Dendritic cell treated with granulocyte-macrophage colony-stimulating factor and Interleukin-4, amounts not matched to agents 40 ng/mL and 50 ng/mL, for 4 days (primary cell): ENCODE data around the gene TLR10.
A peak's percentile ranks its signal among the peaks of the same experiment; 100 is the strongest.
"Not testable (repeated sequence)": the region's sequence is repeated elsewhere in the genome, so short reads cannot be mapped to it uniquely, and the experiment has no call there.

Source experiments
- H3K27ac Mint-ChIP-seq: one replicate; pipeline ENCODE4 v1.8.0; 2022; ENCODE audit warnings: mild to moderate bottlenecking, mixed read lengths
- H3K27me3 Mint-ChIP-seq: one replicate; pipeline ENCODE4 v1.8.0; 2022; ENCODE audit warnings: mild to moderate bottlenecking, mixed read lengths
- H3K36me3 Mint-ChIP-seq: one replicate; pipeline ENCODE4 v1.8.0; 2022; ENCODE audit warnings: low read depth, mixed read lengths
- H3K4me1 Mint-ChIP-seq: one replicate; pipeline ENCODE4 v1.8.0; 2022; ENCODE audit warnings: low read depth, mixed read lengths
- H3K4me3 Mint-ChIP-seq: one replicate; pipeline ENCODE4 v1.8.0; 2022; ENCODE audit warnings: mild to moderate bottlenecking, moderate library complexity, mixed read lengths
- H3K9me3 Mint-ChIP-seq: one replicate; pipeline ENCODE4 v1.8.0; 2022; ENCODE audit warnings: mixed read lengths
- intact Hi-C: fragments of 100-400 bp; cut with micrococcal nuclease; formaldehyde crosslinking; loops from one replicate; pipeline ENCODE4 v1.15.0; 2022

Gene TLR10

GRCh38 chr4:38811297-38811696 lies 28.5 kb upstream of the TLR10 start:
- Mint-ChIP-seq H3K9me3 (no peaks in the 10 kb centered on the region), H3K27ac (no peak overlapping the region), H3K4me3 (no peak overlapping the region), H3K27me3 (no peaks in the 10 kb centered on the region), H3K4me1 (peaks cover 65% of the 10 kb centered on the region), H3K36me3 (no peaks in the 10 kb centered on the region)
- intact Hi-C loops: no loop called here

DNA sequence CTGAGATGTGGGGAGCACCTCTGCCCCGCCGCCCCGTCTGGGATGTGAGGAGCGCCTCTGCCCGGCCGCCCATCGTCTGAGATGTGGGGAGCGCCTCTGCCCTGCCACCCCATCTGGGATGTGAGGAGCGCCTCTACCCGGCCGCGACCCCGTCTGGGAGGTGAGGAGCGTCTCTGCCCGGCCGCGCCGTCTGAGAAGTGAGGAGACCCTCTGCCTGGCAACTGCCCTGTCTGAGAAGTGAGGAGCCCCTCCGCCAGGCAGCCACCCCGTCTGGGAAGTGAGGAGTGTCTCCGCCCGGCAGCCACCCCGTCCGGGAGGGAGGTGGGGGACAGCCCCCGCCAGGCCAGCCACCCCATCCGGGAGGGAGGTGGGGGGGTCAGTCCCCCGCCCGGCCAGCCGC lies 24.7 kb upstream of the TLR10 start:
- H3K9me3 Mint-ChIP-seq, intact Hi-C loops: not testable (repeated sequence)
- peaks cover 54% of the 10 kb centered on the region for H3K4me1 Mint-ChIP-seq

GRCh38 chr4:38806251-38806650 lies 23.5 kb upstream of the TLR10 start:
- Mint-ChIP-seq H3K4me1 (peaks cover 63% of the 10 kb centered on the region), H3K36me3 (peaks cover 29% of the 10 kb centered on the region), H3K27ac (peak overlapping the region; percentile 96)
- H3K9me3 Mint-ChIP-seq, H3K4me3 Mint-ChIP-seq, H3K27me3 Mint-ChIP-seq, intact Hi-C loops: not testable (repeated sequence)

More for the DNA sequence above, 24.7 kb upstream of the TLR10 start:
- not testable (repeated sequence) for H3K27ac Mint-ChIP-seq, H3K4me3 Mint-ChIP-seq, H3K27me3 Mint-ChIP-seq
- peaks cover 17% of the 10 kb centered on the region for H3K36me3 Mint-ChIP-seq

DNA sequence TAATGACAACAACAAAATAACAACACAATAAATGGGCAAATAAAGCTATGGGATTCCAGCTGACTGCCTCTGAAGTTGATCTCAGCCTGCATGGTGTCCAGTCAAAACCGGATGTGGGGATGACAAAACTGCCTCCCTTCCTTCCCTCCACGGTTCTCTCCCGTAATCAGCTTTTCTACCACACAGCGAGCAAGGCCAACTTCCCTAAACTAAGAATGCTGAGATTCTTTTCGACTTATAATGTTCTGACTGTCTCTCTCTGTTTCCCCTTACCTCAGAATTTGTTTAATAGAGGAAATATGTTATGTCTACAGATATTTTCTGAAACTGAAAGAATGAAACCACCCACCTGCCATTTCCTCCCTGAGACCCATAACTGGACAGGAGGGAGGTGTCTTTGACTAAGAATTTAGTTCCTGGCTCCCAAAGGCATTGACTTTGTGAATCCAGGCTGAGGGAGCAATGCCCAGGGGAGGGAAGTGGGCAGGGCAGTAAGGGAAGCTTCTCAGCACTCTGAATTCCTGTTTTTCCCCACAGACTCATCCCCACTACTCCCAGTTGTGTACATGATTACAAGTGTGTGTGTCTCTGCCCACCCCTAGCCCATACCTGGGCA lies 22.8 kb upstream of the TLR10 start:
- Mint-ChIP-seq H3K27ac (peak overlapping the region; percentile 96), H3K4me3 (peak overlapping the region; percentile 88), H3K36me3 (peaks cover 35% of the 10 kb centered on the region), H3K9me3 (peaks cover 2% of the 10 kb centered on the region), H3K27me3 (no peaks in the 10 kb centered on the region), H3K4me1 (peaks cover 65% of the 10 kb centered on the region)
- intact Hi-C loops: loop anchor here (1.0 to 2.0 kb wide), 3 partner anchors 11 to 51 kb away; partner anchors contain the start of gene TLR6

- intact Hi-C loops: loop anchor here (1.0 to 2.0 kb wide), 4 partner anchors 12 to 52 kb away; partner anchors contain the start of gene TLR6
- H3K9me3 Mint-ChIP-seq: peaks cover 11% of the 10 kb centered on the region
- H3K36me3 Mint-ChIP-seq: peaks cover 44% of the 10 kb centered on the region
- no peaks in the 10 kb centered on the region for H3K27me3 Mint-ChIP-seq
- peaks cover 66% of the 10 kb centered on the region for H3K4me1 Mint-ChIP-seq
- peak within 1 kb of the TSS; percentile 96 for H3K27ac Mint-ChIP-seq
- peak within 1 kb of the TSS; percentile 88 for H3K4me3 Mint-ChIP-seq
Observed at GRCh38 chr4:38804654-38805295, 22.0 kb upstream of the TLR10 start, which contains the start of gene TLR1. TLR1 (minus strand) TSS chr4:38804791; CDS start chr4:38798831, 5,960 bp downstream.

DNA sequence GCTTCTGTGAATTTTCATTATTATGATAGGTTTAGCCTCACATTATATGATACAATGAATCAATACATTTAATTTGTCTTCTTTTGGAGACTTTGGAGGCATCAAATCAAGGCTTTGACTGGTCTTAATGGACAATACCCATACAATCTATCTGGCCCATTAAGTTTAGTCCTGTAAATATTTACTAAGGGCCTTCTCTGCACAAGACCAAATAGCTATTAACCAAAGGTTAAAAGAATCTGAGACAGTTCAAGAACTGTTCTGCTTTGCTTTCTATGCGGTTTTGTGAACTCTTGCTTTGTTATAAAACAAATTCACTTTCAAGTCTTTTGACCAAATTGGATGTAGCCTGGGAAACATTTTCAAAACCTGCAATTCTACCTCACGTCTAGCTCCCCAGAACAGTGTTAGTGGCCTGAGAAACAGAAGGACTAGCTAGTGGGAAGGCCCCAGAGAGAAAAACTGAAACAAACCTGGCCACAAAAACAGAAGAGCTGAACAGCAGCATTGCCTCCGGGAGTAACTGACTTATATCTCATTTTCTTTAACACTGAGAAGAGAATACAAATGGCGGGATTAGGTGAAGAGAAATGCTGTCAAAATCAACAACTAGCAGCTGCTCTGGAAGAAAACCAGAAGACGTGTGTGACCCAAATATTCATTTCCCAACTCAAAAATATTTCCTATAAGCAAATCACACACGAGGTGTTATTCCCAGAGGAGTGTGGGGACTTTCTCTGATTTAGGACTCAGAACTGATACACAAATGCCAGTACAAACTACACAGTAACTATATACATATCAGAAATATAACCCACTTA lies 21.3 kb upstream of the TLR10 start:
- Mint-ChIP-seq H3K4me1 (peaks cover 62% of the 10 kb centered on the region), H3K4me3 (peak overlapping the region; percentile 88), H3K36me3 (peaks cover 51% of the 10 kb centered on the region), H3K9me3 (peaks cover 18% of the 10 kb centered on the region), H3K27me3 (no peaks in the 10 kb centered on the region), H3K27ac (peak overlapping the region; percentile 96)
- intact Hi-C loops: loop anchor here (1.0 to 2.0 kb wide), 2 partner anchors 13 to 43 kb away; no protein-coding TSS in a partner anchor

DNA sequence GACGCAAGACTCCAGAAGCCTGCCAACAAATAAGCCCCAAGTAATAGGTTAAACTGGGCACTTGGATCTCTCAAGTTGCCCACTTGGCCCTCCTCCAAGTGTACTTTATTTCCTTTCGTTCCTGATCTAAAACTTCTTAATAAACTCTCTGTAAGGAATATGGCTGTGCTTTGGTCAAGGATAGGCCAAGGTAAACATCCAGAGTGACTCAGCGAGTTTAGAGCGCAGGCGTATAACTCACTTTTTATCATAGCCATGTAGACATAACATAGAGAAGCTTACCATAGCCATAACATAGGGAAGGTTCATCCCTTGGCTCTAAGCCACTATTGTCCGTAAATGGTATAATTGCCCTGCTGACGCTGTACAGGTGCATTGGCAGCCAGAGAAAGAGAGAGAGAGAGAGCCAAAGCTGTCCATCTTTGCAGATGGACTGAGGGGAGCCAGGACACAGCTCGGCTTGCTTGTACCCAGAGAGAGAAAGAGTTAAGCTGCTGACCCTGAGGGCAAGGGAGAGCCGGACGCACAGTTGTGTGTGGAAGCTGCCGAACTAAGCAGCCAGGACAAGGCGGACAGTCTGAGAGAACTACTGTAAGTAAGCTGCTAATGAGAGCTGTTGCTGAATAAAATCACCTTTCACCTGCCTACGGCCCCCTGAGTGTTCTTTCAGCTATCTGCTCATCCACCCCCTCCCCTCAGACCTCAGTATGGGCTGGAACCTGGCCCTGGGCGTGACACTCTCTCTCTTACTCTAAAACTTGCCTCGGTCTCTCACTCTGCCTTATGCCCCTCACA lies 20.0 kb upstream of the TLR10 start:
- Mint-ChIP-seq H3K36me3 (peaks cover 64% of the 10 kb centered on the region), H3K4me1 (peaks cover 62% of the 10 kb centered on the region), H3K27ac (peak overlapping the region; percentile 96), H3K9me3 (peaks cover 22% of the 10 kb centered on the region), H3K27me3 (no peaks in the 10 kb centered on the region), H3K4me3 (peak overlapping the region; percentile 71)
- intact Hi-C loops: no loop called here

DNA sequence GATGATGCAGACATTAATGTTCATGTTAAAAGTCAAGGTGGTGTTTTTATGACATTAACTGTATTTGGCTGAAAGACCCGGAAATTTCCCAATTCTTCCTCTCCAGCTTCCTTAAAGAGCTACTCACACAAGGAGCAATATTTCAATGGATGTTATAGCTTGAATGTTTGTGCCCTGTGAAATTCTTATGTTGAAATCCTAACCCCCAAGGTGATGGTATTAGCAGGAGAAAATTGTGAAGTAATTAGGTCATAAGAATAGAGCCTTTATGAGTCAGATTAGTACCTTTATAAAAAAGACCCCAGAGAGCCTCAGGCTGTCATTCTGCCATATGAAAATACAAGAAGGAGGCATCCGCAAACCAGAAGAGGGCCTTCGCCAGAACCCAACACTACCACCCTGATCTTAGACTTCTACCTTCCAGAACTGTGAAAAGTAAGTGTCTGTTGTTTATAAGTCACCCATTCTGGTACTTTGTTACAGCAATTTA lies 18.2 kb upstream of the TLR10 start:
- peaks cover 51% of the 10 kb centered on the region for H3K4me1 Mint-ChIP-seq
- peaks cover 34% of the 10 kb centered on the region for H3K9me3 Mint-ChIP-seq
- H3K27me3 Mint-ChIP-seq: no peaks in the 10 kb centered on the region
- H3K36me3 Mint-ChIP-seq: peaks cover 81% of the 10 kb centered on the region
- intact Hi-C loops: no loop called here
- H3K27ac Mint-ChIP-seq: no peak overlapping the region
- no peak overlapping the region for H3K4me3 Mint-ChIP-seq

DNA sequence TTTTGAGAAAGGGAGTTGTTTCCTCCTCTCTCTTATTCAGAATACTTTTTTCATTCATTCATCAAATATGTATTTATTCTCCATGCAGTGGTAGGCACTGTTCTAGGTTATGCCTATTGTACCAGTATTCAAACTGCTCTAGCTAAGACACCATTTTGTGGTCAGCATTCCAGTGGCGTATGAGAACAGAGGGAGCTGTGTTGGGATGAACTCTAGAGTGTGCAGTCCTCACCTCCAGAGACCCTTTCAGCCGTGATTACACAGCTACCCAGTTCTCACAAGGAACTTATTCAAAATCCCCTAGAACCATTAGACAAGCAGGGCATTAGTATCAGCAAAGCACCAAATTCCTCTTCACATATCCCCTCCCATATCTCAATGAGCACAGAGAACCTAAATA lies 17.6 kb upstream of the TLR10 start:
- Mint-ChIP-seq H3K27me3 (no peaks in the 10 kb centered on the region), H3K36me3 (peaks cover 88% of the 10 kb centered on the region), H3K4me1 (peaks cover 51% of the 10 kb centered on the region), H3K27ac (no peak overlapping the region), H3K9me3 (peaks cover 41% of the 10 kb centered on the region), H3K4me3 (no peak overlapping the region)
- intact Hi-C loops: no loop called here

DNA sequence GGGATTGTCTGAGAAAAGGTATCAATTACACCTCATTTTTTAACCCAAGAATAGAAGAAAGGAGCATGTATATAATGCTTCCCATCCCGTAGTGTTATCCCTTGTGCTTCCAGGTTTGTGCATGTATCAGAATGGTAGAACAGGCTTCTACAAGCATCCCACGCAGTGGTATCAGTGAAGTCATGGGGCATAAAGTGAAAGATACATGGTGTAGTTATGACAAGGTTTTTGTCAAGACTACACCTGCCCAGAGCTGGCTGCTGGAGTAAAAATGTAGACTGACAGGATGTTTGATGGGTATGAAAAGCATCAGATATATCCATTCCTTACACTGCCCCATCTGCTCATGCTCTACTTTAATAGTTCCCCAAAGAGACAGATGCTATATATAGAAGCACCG lies 12.3 kb upstream of the TLR10 start:
- no peaks in the 10 kb centered on the region for H3K27me3 Mint-ChIP-seq
- H3K9me3 Mint-ChIP-seq: peaks cover 36% of the 10 kb centered on the region
- H3K4me1 Mint-ChIP-seq: peaks cover 59% of the 10 kb centered on the region
- peaks cover 64% of the 10 kb centered on the region for H3K36me3 Mint-ChIP-seq
- intact Hi-C loops: no loop called here
- no peak overlapping the region for H3K4me3 Mint-ChIP-seq
- peak overlapping the region; percentile 32 for H3K27ac Mint-ChIP-seq

- peak overlapping the region; percentile 60 for H3K27ac Mint-ChIP-seq
- H3K9me3 Mint-ChIP-seq: peaks cover 26% of the 10 kb centered on the region
- no peaks in the 10 kb centered on the region for H3K27me3 Mint-ChIP-seq
- intact Hi-C loops: no loop called here
- H3K4me1 Mint-ChIP-seq: peaks cover 63% of the 10 kb centered on the region
- H3K4me3 Mint-ChIP-seq: no peak overlapping the region
- peaks cover 62% of the 10 kb centered on the region for H3K36me3 Mint-ChIP-seq
Observed at GRCh38 chr4:38794051-38794450, 11.3 kb upstream of the TLR10 start.

GRCh38 chr4:38791010-38791409 lies 8.2 kb upstream of the TLR10 start:
- Mint-ChIP-seq H3K9me3 (peaks cover 10% of the 10 kb centered on the region), H3K27ac (peak overlapping the region; percentile 84), H3K36me3 (peaks cover 32% of the 10 kb centered on the region), H3K27me3 (no peaks in the 10 kb centered on the region), H3K4me1 (peaks cover 75% of the 10 kb centered on the region), H3K4me3 (peak overlapping the region; percentile 37)
- intact Hi-C loops: loop anchor here (2.0 kb wide), 1 partner anchor 14 kb away; the partner anchor contains the start of gene TLR1

- intact Hi-C loops: no loop called here
- H3K4me3 Mint-ChIP-seq: no peak overlapping the region
- no peaks in the 10 kb centered on the region for H3K27me3 Mint-ChIP-seq
- no peaks in the 10 kb centered on the region for H3K9me3 Mint-ChIP-seq
- peak overlapping the region; percentile 68 for H3K27ac Mint-ChIP-seq
- peaks cover 74% of the 10 kb centered on the region for H3K4me1 Mint-ChIP-seq
- H3K36me3 Mint-ChIP-seq: peaks cover 11% of the 10 kb centered on the region
Observed at GRCh38 chr4:38788317-38788716, 5.5 kb upstream of the TLR10 start.
